Pons (tissue), 1 donor: ENCODE data around the gene CRYBB2.
"Not testable (repeated sequence)": the region's sequence is repeated elsewhere in the genome, so short reads cannot be mapped to it uniquely, and the experiment has no call there.

ENCODE experiments used
- DNase-seq: peaks from one replicate; pipeline ENCODE4 v3.0.0-alpha.2; 2016; ENCODE audit warnings: low spot score

Gene CRYBB2, protein sequence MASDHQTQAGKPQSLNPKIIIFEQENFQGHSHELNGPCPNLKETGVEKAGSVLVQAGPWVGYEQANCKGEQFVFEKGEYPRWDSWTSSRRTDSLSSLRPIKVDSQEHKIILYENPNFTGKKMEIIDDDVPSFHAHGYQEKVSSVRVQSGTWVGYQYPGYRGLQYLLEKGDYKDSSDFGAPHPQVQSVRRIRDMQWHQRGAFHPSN

DNA sequence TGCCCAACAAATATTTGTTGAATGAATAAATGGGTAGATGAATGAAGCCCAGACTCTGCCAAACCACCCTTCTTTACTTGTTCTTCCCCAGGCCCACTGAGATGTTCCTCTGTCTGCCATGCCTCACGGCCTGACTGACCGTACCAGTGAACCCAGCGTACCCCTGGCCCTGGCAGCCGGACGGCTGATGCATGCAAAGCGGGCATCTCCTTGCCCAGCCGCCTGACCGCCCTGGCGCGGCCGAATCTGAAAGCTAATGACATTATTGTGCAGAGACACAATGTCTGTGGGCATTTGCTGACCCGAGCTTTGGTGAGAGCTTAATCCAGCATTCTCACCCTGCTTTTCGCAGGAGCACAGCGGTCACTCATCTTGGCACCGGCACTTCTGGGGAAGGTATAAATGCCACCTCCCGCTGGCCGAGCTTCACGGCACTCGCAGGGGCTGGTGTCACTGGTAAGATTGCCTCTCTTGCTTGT, at the start of gene CRYBB2:
Gene CRYBB2 (plus strand): TSS at position 429 of the 479 bp plus-strand sequence. CDS start 1,791 bp downstream, outside the sequence.
- no peak for DNase-seq

DNA sequence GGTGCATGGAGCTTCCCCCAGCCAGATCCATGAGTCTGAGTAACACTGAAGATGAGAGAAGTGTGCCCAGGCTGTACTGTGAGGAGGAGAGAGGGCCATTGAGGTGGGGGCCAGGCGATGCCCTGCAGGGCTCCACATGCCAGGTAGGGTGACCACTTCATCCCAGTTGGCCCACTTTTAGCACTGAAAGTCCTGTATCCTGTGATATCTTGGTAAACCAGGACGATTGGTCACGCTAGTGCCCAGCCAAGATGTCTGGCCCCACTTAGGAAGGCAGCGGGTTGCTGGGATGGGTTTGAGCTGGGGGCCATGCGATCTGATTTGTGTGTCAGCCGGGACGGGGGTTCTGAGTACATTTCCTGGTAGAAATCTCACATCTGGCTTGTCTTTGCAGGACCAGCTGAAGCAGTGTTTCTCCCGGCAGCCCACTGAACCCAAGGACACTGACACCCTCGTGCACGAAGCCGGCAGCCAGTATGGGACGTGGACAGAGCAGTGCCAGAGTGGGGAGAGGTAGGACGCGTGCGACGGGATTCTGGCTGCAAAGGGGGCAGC, 48.9 kb upstream of the CRYBB2 start:
- DNase-seq, result no peak

DNA sequence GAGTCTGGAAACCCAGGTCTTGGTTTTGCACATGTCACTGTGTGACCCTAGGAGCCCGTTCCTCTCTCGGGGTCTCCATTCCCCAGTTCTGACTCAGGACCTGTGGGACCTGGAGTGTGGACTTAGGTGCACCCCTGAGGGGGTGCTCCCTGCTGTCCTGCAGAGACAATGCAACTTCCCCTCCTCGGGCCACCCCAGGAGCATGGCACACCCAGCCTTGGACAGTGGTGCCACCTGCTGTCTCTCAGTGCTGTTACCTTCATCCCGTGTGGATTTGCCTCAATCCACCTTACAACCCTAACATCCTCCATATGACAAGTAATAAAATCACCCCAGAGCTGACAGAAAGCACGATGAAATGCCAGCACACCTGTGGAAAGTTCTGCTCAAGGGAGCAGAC, 47.3 kb upstream of the CRYBB2 start:
- no peak for DNase-seq

DNA sequence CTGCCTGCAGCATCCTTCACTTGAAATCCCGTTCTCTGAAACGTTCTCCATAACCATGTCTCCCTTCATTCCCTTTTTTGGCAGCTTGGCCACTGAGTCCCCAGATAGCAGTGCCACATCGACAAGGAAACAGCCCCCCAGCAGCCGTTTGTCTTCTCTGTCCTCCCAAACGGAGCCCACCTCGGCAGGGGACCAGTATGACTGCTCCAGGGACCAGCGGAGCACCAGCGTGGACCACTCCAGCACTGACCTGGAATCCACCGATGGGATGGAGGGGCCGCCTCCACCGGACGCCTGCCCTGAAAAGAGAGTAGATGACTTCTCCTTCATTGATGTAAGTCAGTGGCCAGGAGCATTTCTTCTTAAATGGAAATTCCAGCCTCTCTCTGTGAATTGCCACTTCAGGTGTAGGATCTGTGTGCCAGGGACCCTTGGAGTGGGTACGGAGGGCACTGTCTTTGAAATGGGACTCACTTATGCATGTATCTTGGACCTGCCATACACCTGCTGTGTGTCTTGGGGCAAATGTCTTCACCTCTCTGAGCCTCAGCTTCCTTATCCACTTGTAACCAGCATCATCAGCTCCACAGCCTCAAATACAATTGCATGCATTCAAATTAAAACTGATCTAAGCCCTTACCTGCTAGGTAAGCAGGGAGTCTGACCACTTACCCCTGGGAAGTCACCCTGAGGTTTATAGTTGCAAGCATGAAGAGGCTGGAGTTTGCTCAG, 45.1 kb upstream of the CRYBB2 start:
- no peak for DNase-seq

DNA sequence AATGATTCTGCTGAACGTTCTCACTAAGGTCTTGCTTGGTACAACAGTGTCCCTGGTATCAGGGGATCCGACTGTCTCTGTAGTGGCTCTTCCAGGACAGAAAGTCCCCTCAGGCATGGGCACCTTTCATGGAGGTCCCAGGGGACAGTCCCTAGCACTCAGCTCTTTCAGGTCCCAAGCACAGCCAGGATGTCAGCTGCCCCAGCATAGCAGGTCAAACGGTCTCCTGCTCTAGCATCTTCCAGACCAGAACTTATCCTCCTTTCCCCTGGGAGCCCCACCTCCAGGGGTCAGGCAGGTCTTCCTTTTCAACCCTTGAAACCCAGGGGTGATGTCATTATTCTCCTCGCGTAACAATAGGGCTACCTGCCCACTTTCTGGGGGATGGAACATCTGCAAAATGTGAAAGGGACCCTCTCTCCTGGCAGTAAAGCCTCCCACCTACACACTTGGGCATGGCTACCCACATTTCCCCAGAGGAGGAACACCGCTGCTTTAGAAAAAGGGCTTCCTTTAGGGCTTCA, 44.5 kb upstream of the CRYBB2 start:
- no peak for DNase-seq

DNA sequence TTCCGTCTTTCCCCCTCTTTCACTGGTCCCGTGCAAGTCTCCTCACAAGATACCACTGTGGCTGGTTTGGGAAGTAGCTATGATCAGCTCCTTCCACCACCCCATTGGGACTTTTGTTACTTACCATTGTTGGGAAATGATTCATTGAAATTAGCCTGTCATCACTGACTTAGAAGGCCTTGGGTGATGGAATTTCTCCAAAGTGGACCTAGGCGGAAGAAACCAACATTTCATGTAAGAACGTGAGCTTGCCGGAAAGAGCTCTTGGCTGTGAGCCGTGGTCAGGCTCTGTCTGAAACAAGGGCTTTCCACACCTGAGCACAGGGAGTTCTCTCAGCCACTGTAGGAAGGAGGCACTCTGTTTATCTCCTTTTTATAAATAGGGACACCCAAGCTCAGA, 43.3 kb upstream of the CRYBB2 start:
- DNase-seq, result no peak

DNA sequence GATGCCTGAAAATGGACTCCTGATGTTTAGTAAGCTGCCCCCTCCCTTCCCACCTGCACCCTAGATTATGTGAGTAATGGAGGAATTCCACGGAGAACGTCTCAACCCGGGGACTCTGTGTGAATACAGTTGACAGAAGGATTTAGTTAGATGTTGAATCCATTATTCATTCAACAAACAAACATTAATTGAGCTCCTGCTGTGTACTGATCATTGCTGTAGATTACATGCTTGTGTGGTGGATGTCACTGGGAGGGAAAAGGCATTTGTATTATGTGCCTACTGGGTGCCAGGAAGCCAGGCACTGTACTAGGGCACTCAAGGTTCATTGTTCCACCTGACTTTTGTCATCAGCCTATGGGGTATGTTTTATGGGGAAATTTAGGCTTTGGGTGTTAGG, 42.6 kb upstream of the CRYBB2 start:
- no peak for DNase-seq

DNA sequence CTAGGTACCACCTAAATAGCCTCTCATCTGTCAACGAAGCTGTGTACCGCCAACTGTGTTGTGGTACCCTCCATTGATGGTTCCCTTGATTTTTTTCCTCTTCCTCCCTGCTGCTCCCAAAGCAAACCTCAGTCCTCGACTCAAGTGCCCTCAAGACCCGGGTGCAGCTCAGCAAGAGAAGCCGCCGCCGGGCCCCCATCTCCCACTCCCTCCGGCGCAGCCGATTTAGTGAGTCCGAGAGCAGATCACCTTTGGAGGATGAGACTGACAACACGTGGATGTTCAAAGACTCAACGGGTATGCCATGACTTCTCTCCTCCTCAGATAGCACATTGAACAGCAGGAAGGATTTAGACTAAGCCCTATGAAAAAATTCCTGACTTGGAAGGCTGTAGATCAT, 42.2 kb upstream of the CRYBB2 start:
- no peak for DNase-seq

DNA sequence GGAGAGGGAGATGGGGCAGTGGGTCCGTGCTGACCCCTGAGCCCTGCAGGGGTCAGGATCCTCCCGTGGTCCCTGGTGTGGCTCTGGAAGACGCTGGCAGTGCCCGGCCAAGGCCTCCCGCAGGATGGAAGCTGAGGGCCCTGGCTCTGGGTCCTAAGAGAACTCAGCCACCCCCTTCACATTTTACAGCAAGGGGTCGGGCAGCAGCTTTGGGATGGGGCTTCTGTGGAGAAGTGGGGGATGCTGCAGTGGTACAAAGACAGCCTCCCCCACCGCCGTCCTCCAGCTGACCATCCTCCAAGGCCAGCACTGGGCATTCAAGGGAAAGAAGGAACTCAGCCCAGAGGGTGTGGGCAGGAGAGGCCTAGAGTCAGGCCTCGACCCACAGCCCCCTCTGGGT, 41.5 kb upstream of the CRYBB2 start:
- DNase-seq, result no peak

DNA sequence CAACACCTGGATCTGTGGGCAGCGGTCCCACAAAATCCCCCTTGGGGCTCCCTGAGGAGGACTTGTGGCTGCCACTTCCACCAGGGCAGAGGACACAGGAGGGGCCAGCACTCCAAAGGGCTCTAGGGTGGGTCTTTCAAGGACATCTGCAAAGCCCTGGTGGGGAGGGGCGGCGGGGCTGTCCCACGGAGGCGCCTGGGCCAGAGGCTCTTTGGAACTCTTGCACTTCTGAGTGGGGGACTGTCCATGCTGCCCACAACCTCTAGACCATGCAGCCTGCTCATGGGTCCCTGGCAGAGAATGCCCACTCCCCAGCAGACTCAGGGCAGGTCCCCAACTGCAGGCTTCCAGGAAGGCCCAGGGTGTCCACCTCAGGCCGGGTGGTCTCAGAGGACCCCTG, 41.1 kb upstream of the CRYBB2 start:
- not testable (repeated sequence) for DNase-seq

DNA sequence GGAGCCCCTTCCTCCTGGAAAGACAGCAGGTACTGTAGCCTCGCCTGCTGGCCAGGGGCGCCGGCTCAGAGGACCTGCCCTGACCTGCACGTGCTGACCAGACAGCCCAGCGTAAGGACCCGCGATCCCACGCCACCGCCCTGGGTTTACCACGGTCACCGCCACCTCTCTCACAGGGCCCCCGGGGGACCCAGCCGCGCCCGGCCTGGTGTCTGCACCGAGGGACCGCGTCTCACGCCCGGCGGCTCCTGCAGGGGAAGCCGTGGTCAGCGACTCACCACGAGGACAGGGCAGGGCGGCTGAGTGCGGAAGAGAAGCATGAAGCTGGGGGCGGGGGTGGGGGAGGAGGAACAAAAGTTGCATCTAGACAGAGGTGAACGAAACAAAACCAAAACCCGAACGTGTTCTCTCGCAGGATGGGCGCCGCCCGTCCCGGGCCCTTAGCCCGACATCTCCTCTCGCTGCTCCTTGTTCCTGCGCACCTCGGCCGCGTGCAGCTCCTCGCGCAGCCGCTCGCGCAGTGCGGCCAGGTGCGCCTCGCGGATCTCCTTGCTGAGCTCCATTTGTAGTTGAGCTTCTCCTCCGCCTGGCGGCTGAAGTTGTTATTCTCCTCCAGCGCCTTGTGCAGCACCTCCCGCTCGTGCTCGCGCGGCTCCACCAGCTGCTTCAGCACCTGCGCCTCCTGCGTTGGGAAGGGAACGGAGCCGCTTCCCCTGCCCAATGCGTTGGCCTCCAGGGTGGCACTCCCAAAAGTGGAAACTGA, 40.4 kb upstream of the CRYBB2 start:
- not testable (repeated sequence) for DNase-seq

DNA sequence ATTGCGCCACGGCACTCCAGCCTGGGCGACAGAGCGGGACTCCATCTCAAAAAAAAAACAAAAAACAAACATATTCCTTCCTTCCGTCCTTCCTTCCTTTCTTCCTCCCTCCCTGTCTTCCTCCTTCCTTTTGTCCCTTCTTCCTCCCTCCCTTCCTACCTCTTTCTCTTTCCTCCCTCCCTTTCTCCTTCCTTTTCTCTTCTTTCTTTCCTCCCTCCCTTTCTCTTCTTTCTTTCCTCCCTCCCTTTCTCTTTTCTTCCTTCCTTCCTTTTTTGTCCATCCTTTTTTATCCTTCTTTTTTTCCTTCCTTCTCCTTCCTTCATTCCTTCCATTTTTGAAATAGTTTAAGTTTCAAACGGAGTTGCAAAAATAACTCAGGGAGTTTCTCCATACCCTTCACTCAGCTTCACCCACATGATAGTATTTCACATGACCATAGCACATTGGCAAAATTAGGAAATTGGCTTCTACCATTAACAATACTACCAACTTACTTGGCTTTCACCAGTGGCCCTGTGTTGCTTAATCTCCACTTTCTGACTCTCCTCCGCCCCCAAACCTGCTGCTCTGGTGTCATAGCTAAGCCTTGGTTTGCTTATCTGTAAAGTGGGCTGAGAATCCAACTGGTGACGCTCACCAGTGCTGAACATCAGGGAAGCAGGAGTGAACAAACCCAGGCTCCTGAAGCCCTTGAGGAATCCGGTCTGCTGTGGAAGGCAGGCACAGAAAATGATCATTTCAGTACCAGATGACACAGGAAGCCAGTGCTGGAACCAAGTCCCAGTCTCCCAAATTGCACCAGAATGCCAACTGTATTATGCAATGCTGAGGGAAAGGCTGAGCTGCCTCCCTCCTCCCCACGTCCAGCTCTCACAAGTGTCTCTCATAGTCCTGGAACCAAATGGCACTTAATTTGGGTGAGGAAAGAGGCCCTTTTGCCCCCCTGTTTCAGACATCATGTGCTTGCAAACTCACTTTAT, 37.0 kb upstream of the CRYBB2 start:
- no peak for DNase-seq

DNA sequence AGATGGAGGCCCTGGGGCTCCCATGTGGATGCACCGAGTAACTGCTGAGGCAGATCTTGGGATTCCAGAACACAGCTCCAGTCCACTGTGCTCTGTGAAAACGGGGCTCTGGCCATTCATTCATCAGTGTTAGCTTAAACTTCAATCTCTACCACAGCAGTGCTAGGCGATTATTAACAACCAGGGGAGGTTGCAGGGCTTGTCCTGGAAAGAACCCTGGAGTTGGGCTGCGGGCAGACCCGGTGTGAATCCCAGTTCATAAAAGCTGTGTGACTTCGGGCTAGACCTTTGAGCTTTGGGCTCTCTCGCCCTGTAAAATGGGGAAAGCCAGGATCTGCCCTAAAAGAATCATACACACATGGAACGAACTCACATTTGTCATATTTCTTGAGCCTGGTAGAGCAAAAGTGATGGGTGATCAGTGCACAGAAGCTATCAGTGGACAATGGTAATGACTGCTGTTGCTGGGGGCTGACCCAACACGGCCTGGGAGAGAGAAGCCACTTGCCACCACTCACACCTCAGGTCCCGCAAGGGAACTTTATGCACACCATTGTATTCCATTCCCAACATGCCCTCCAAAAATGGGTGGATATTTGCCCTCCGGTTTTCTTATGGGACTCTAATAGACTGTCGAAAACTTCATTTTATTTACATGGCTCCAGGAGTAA, 35.4 kb upstream of the CRYBB2 start:
- DNase-seq, result no peak

DNA sequence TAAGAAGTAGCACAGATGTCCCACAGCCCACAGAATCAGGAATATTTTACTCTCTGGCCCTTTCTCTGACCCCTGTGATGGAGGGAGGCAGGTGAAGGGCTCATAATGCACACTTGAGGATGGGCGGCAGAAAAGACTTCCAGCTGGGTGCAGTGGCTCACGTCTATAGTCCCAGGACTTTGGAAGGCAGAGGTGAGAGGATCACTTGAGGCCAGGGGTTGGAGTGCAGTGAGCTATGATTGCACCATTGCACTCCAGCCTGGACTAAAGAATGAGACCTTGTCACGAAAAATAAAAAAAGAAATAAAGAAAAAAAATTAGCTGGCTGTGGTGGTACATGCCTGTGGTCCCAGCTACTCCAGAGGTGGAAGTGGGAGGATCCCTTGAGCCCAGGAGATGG, 33.3 kb upstream of the CRYBB2 start:
- no peak for DNase-seq

DNA sequence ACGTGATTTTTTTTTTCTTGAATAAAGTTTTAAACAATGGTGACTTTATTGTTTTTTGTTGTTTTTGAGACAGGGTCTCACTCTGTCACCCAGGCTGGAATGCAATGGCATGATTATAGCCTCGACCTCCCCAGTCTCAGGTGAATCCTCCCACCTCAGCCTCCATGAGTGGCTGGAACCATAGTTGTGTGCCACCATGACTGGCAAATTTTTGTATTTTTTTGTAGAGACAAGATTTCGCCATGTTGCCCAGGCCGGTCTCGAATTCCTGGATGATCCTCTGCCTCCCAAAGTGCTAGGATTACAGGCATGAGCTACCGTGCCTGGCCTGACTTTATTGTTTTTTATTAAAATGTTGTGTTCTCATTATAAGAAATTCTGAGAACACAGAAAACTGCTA, 32.0 kb upstream of the CRYBB2 start:
- no peak for DNase-seq

DNA sequence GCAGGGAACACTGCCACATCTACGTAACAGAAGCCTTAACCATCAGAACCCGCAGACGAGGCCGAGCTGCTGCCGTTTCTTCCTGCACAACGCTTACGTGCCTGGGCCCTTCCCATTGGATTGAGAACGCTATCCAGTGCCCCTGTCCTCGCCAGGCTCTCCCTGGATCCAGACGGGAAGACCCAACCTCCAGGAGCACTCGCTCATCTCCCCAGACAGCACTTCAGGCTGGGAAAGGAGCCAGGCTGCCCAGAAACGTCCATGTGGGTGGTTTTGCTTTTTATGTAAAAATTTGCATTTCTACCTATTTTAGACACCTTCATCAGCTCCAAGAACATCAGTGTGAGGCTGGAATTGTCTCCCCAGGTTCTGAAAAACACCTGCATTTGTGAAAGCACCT, 27.0 kb upstream of the CRYBB2 start:
- DNase-seq, result no peak

DNA sequence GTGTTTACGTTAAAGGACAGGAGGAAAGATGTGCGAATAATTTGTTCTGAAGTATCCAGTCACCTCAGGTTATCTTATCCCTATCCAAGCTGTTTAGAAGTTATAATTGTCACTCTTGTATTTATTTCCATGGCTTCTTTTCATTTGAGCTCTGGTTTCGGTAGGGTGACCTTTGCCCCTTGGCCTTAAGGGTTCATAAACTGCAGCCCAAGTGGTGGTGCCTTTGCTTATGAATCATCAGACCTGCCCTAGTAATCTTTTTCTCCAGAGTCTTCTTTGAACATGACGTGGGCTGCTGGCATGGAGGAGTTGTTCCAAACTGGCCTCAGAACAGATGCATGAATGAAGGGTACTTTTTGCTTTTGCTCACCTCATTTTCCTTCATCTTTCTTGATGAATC, 26.3 kb upstream of the CRYBB2 start:
- no peak for DNase-seq

DNA sequence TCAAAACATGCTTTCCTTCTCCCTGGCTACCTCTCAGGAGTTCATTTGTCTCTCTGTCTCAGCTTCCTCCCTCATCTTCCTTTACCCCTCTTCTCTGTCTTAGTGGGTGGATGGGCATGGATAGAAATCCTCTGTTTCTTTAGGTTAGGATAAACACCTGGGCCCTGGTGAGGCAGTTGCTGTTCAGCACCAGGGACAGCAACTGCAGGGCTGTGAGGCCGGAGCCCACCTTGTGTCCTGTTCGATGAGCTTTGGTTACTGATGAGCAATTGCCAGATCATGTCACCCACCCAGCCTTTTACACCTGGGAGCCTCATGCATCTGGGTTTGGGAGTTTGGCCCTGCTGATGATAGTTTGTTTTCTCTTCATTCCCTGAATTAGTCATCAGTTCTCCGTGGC, 25.9 kb upstream of the CRYBB2 start:
- DNase-seq, result no peak

DNA sequence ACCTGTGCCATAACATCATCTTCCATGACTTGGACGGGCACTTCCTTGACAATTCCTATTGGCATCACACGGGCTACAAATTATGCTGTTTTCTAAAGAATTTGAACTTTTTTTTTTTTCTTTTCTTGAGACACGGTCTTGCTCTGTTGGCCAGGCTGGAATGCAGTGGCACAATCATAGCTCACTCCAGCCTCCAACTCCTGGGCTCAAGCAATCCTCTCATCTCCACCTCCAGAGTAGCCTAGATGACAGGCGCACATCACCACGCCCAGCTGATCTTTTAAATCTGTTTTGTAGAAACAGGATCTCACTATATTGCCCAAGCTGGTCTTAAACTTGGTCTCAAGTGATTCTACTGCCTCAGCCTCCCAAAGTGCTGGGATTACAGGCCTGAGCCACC, 23.1 kb upstream of the CRYBB2 start:
- no peak for DNase-seq

DNA sequence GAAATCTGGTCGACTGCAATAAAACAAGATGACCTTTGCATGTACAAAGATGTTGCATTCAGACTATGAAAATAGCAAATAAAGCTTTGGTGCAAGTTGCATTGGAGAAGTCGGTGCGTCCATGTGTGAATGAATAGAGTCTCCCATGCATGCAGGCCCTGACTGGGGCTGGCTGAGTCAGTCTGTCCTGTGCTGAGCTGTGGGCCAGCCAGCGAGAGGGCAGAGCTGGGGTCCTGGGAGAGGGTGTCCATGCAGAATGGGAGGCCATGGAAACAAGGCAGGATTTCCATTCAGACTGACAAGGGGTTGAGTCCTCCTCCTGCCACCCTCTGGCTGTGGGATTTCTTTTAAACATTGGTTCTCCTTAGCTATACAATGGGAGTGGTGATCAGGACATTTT, 22.1 kb upstream of the CRYBB2 start:
- no peak for DNase-seq
